GM19043 (cell line): ENCODE measurements around the gene CDRT15.
A peak's percentile ranks its signal among the peaks of the same experiment; 100 is the strongest.
"Not testable (repeated sequence)": the region's sequence is repeated elsewhere in the genome, so short reads cannot be mapped to it uniquely, and the experiment has no call there.

Experiments
- ATAC-seq: cut with Tn5 transposase; IDR thresholded peaks from one replicate; pipeline ENCODE4 v1.9.1; 2021; ENCODE audit warnings: low read depth; ENCODE audit not compliant: unreplicated experiment

Gene CDRT15

DNA sequence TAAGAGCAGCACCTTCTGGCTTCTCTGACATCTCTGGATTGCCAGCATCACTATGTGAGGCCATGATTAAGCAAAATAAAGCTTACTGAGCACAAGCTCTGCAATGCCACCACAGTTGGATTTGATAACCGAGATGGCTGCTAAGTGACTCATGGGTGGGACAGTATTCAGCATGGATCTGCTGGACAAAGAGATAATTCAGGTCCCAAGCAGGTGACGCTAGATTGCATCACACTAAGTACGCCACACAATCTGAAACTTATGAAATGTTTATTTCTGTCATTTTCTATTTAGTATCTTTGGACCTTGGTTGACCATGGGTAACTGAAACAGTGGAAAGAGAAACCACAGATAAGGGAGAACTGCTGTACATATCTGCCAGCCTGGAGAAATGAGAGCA, 27.4 kb downstream of the CDRT15 start:
- ATAC-seq, result no peak

DNA sequence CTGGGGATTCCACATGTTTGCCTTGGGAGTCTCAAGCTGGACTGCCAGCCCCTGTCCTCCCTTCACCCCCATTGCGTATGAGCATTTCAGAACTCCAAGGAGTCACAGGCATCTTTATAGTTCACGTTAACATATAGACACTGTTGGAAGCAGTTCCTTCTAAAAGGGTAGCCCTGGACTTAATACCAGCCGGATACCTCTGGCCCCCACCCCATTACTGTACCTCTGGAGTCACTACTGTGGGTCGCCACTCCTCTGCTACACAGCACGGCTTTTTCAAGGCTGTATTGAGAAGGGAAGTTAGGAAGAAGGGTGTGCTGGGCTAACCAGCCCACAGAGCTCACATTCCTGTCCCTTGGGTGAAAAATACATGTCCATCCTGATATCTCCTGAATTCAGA, 28.9 kb downstream of the CDRT15 start:
- no peak for ATAC-seq

GRCh38 chr17:14206891-14207290, 29.8 kb downstream of the CDRT15 start:
- ATAC-seq, result no peak

- ATAC-seq, result no peak
Measured at GRCh38 chr17:14205992-14206461, 30.6 kb downstream of the CDRT15 start.

GRCh38 chr17:14205380-14205779, 31.3 kb downstream of the CDRT15 start:
- ATAC-seq, result no peak

DNA sequence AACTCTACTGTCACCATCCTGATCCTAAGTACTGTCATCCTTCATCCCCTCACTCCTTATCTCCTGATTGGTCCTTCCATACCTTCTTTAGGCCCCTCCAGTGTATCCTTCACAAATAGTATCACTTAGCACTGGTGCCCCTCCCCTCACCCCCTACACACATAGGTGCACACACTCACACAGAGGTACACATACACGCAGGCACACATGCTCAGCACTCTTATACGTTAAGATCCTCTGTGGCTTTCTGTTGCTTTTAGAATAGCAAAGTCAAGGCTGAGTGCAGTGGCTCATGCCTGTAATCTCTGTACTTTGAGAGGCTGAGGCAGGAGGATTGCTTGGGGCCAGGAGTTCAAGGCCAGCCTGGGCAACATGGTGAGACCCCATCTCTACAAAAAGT, 32.1 kb downstream of the CDRT15 start:
- no peak for ATAC-seq

DNA sequence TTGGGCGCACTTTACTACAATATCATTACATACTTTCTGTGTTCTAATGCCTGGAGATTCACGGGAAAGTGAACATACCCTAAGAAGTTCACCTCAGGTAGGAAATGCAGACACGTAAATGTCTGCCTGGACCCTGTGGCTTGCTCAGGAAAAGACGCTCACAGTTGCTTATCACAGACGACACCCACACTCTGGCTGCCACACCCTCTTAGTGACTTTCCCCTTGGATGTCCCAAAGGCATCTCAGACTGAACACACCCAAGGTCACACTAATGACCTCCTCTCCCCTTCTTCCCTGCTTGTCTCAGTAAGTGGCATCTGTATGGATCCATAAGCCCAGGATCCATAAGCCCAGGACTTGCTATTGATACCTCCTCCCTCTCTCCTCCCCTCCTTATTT, 32.6 kb downstream of the CDRT15 start:
- ATAC-seq, result no peak

DNA sequence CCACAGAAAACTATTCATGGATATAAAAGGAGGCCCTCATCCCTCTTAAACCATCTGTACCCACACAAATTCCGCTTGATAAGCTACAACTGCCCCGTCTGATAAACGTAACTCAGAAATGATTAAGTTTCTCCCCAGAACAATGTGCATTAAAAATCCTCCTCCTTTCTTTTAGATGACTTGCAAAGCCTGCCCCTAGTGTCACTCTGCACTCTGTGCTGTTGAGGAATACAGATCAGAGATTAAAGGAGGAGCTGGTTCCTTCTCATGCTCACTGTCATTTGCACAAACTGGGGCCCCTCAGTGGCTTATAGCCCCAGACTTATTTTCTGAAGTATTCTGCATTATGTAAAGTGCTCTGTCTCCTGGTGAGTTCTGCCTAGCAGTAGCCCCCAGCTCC, 33.3 kb downstream of the CDRT15 start:
- ATAC-seq, result no peak

GRCh38 chr17:14202388-14203166, 34.1 kb downstream of the CDRT15 start:
- ATAC-seq, result no peak

GRCh38 chr17:14201988-14202380, 34.7 kb downstream of the CDRT15 start:
- no peak for ATAC-seq

GRCh38 chr17:14201021-14201987, 35.4 kb downstream of the CDRT15 start:
- no peak for ATAC-seq

DNA sequence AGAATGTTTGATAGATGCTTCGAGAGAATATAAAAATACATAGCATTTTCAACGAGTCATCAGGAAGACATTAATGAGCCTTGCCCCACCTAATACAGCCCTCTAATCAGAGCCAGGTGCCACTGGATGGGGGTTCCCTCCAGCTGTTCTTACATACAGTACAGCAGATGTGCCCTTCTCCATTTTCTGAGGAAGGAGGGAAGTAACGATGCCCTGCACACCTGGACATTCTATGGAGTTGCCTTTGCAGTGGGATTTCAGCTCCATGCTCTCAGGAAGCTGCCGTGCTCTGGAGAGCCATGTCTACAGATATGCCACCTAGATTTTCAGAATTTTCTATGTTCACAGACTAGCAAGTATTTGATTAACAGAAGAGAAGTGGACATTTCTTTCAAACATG, 36.3 kb downstream of the CDRT15 start:
- ATAC-seq, result no peak

GRCh38 chr17:14199601-14200000, 37.1 kb downstream of the CDRT15 start:
- ATAC-seq, result no peak

- ATAC-seq, result no peak
Measured at GRCh38 chr17:14198575-14198974, 38.1 kb downstream of the CDRT15 start.

DNA sequence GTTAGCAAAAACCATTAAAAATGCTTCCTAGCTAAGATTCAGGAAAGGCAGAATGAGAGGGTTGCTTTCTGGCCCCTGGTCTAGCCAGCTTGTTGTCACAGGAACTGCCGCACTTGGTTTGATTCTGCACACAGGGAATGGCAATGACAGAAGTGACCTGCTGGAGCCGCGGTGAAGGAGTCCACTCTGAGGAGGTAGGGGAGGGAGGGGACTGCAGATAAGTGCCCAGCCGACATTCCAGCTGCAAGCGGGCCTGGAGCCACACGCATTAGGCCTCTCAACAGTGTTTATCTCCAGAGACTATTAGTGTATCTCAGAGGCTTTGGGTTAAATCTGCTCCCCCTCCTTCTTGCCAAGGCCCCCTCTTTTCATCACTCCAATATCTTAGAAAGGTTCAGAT, 38.6 kb downstream of the CDRT15 start:
- no peak for ATAC-seq

DNA sequence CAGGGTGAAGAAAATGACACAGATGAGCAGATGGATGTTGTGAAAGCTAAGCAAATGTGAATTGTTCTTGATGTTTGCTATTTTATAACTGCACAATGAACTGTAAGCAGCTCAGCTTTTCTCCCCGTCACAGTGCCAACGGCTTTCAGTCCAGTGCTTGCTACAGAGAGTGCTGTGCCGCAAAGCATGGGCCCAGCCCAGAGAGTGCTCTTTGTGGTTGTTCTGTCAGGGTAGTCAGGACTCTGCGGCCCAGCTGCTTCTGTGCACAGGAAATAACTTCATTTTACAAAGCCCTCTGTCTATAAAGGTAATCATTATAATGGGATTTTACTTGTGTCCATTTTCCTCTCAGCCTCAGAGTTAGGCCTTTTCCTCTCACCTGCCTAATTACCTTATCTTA, 39.1 kb downstream of the CDRT15 start:
- ATAC-seq, result no peak

DNA sequence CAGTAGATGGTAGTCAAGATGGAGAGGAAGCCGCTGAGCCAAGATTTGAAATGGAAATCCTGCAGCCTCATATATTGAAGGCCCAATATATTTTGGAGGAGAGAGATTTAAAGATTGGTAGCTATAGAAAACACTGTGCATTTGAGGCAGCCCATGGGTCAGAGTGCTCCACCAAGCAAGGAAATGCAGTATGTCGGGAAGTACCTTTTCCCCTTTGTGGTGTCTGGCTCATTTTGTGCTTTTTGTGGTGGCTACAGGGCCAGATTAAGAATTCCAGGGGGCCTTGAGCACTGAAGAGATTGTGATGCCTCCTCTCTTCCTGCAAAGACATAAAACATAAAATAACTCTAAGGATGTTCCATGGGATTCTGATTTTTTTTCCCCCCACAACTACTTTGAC, 39.6 kb downstream of the CDRT15 start:
- ATAC-seq, result no peak

- ATAC-seq, result no peak
Measured at GRCh38 chr17:14196377-14196997, 40.2 kb downstream of the CDRT15 start.

GRCh38 chr17:14192636-14193344, 43.9 kb downstream of the CDRT15 start:
- ATAC-seq, result peak; percentile 69

GRCh38 chr17:14192039-14192438, 44.6 kb downstream of the CDRT15 start:
- ATAC-seq, result not testable (repeated sequence)
